GM12801 (cell line): ENCODE measurements around the gene OBSL1.

Source experiments
- CTCF ChIP-seq: IDR thresholded peaks from one replicate; pipeline ENCODE4 v1.5.1; 2011; ENCODE audit warnings: control low read depth; ENCODE audit not compliant: insufficient read length; ENCODE audit errors: extremely low read depth

Gene OBSL1

GRCh38 chr2:219557320-219557719 is 14.0 kb downstream of the OBSL1 start:
- no peak for TF ChIP-seq CTCF

- no peak for TF ChIP-seq CTCF
Observed at GRCh38 chr2:219556413-219556812, 14.9 kb downstream of the OBSL1 start.

- TF ChIP-seq CTCF: no peak
Observed at GRCh38 chr2:219555956-219556355, 15.4 kb downstream of the OBSL1 start.

- no peak for TF ChIP-seq CTCF
Observed at GRCh38 chr2:219554350-219554749, 17.0 kb downstream of the OBSL1 start.

- no peak for TF ChIP-seq CTCF
Observed at GRCh38 chr2:219553463-219553963, 17.8 kb downstream of the OBSL1 start.

- no peak for TF ChIP-seq CTCF
Observed at GRCh38 chr2:219553168-219553417, 18.2 kb downstream of the OBSL1 start.

GRCh38 chr2:219552382-219553167 is 18.8 kb downstream of the OBSL1 start:
- no peak for TF ChIP-seq CTCF
